Cortex of kidney (tissue), 1 donor: Measurements from ENCODE around the gene GRIK4.
"Not testable (repeated sequence)": the region's sequence is repeated elsewhere in the genome, so short reads cannot be mapped to it uniquely, and the experiment has no call there.

Source experiments
- DNase-seq: peaks from one replicate; lab custom pipeline; 2025; lab: John Stamatoyannopoulos, UW

GRIK4 gene

GRCh38 chr11:120574876-120575275 is 63.3 kb downstream of the GRIK4 start:
- DNase-seq = no peak

GRCh38 chr11:120575461-120575860 is 63.9 kb downstream of the GRIK4 start:
- DNase-seq = no peak

GRCh38 chr11:120576606-120577005 is 65.1 kb downstream of the GRIK4 start:
- no peak for DNase-seq

- DNase-seq = no peak
Measured at GRCh38 chr11:120577041-120577440, 65.5 kb downstream of the GRIK4 start.

GRCh38 chr11:120577624-120578363 is 66.2 kb downstream of the GRIK4 start:
- DNase-seq = no peak

- no peak for DNase-seq
Measured at GRCh38 chr11:120578596-120579154, 67.1 kb downstream of the GRIK4 start.

GRCh38 chr11:120579611-120580031 is 68.1 kb downstream of the GRIK4 start:
- DNase-seq = no peak

GRCh38 chr11:120581313-120581712 is 69.8 kb downstream of the GRIK4 start:
- DNase-seq = no peak

- not testable (repeated sequence) for DNase-seq
Measured at GRCh38 chr11:120582535-120582934, 71.0 kb downstream of the GRIK4 start.

- no peak for DNase-seq
Measured at GRCh38 chr11:120586072-120586471, 74.5 kb downstream of the GRIK4 start.

- DNase-seq = no peak
Measured at GRCh38 chr11:120586728-120587127, 75.2 kb downstream of the GRIK4 start.

- DNase-seq = no peak
Measured at GRCh38 chr11:120587299-120587698, 75.8 kb downstream of the GRIK4 start.

- DNase-seq = no peak
Measured at GRCh38 chr11:120589376-120589775, 77.8 kb downstream of the GRIK4 start.

GRCh38 chr11:120590472-120590871 is 78.9 kb downstream of the GRIK4 start:
- no peak for DNase-seq

GRCh38 chr11:120594746-120595145 is 83.2 kb downstream of the GRIK4 start:
- no peak for DNase-seq

GRCh38 chr11:120595557-120595956 is 84.0 kb downstream of the GRIK4 start:
- no peak for DNase-seq

GRCh38 chr11:120597250-120598215 is 86.0 kb downstream of the GRIK4 start:
- DNase-seq = no peak

- no peak for DNase-seq
Measured at GRCh38 chr11:120598517-120599257, 87.1 kb downstream of the GRIK4 start.

GRCh38 chr11:120599816-120600420 is 88.4 kb downstream of the GRIK4 start:
- DNase-seq = no peak

GRCh38 chr11:120601536-120601935 is 90.0 kb downstream of the GRIK4 start:
- no peak for DNase-seq

GRCh38 chr11:120603071-120603470 is 91.5 kb downstream of the GRIK4 start:
- DNase-seq = no peak
